ENCODE results near the gene FBXL16. TPM values are rescaled to one million over a fixed set of nuclear protein-coding genes. Genes with fewer than 3 reads are reported as not detected.

FBXL16 gene
- total and polyA plus RNA-seq, 8 donors: 0.60 to 17.7 (median 2.3) TPM

DNA sequence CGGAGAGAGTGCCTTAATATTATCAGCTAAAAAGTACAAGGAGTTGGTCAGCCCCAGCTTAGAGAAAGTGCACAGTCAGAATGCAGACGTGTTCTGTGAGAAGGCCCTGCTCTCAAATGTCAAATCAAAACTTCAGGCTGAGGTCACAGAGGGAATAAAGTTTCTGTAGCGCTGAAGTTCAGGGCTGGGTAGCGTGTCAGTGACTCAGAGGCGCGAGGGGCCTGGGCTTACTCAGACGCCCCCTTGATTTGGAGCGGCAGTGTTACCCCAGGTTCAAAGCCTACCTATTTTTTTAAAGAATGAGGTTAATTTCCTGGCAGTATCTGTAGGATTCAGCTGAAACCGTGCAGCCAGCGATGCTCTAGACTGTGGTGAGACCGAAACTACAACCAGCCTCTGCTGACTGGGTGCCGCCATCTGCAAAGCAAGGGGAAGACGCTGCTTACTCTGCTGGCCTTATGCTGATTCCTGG is 30.4 kb upstream of the FBXL16 start:
- Histone ChIP-seq H3K4me1 (peaks cover 5 to 7% (median 7%) of the 10 kb centered on the region in 3 donors), H3K9me3 (no peaks in the 10 kb centered on the region), H3K27ac (no peak overlapping the region), H3K4me3 (no peak overlapping the region), H3K36me3 (peaks cover 0 to 40% (median 0%) of the 10 kb centered on the region in 3 donors), H3K27me3 (no peaks in the 10 kb centered on the region)
- ATAC-seq (no peak), FAIRE-seq (no peak), DNase-seq (no peak)
- TF ChIP-seq, protein P1, sequence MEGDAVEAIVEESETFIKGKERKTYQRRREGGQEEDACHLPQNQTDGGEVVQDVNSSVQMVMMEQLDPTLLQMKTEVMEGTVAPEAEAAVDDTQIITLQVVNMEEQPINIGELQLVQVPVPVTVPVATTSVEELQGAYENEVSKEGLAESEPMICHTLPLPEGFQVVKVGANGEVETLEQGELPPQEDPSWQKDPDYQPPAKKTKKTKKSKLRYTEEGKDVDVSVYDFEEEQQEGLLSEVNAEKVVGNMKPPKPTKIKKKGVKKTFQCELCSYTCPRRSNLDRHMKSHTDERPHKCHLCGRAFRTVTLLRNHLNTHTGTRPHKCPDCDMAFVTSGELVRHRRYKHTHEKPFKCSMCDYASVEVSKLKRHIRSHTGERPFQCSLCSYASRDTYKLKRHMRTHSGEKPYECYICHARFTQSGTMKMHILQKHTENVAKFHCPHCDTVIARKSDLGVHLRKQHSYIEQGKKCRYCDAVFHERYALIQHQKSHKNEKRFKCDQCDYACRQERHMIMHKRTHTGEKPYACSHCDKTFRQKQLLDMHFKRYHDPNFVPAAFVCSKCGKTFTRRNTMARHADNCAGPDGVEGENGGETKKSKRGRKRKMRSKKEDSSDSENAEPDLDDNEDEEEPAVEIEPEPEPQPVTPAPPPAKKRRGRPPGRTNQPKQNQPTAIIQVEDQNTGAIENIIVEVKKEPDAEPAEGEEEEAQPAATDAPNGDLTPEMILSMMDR (IDR thresholded peaks at IDR 0.05): no peak
- intact Hi-C loops (cut with DNase I): no loop called here
- WGBS, 2 donors: 89 to 91% methylated on average over 13 of the region's 13 CpGs

DNA sequence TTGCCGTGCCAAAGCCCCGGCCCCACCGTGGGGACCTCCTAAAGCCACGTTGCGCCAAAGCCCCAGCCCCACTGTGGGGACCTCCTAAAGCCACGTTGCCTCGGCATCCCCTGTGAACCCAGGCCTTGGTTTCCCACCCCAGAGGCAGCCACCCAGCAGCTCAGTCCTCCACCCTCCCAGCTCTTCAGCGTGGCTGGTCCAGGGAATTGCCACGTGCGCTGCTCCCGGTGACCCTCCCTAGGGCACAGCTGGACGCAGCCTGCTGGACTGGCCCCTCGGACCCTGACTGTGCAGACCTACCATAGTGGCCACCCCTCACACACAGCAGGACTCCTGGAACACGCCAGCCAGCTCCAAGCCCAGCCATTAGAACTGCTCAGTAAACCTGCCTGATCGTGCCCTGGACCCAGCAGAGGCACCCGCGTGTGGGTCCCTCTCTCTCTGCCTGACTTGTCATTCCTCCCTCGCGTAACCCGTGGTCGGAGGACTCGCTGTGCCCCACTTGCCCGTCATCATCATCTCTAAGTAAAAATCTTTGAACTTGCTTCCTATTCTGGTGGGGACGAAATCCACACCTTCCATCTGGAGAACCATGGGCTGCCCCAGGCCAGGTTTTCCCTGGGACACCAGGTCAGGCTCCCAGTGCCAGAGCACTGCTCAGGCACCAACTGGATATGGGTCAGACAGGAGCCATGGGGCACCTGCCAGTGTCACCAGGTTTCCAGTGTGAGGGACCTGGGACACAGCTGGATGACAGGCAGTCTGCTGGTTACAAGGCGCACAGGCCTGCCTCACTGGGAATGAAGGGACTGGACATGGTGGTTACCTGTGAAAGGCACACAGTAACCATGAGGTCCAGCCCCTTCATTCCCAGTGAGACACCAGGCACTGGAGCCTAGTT is 29.6 kb upstream of the FBXL16 start:
- intact Hi-C loops (cut with DNase I): no loop called here
- H3K4me3 ChIP-seq: no peak overlapping the region
- peak in 1 of 6 donors; percentile 67 for DNase-seq
- H3K27me3 ChIP-seq: no peaks in the 10 kb centered on the region
- WGBS, 2 donors: 93 to 95% methylated on average over 25 of the region's 25 CpGs
- H3K27ac ChIP-seq: no peak overlapping the region
- peaks cover 5 to 7% (median 7%) of the 10 kb centered on the region in 3 donors for H3K4me1 ChIP-seq
- no peak for FAIRE-seq
- peaks cover 0 to 40% (median 0%) of the 10 kb centered on the region in 3 donors for H3K36me3 ChIP-seq
- TF ChIP-seq, protein P1 (IDR thresholded peaks at IDR 0.05): no peak
- H3K9me3 ChIP-seq: no peaks in the 10 kb centered on the region
- no peak for ATAC-seq

DNA sequence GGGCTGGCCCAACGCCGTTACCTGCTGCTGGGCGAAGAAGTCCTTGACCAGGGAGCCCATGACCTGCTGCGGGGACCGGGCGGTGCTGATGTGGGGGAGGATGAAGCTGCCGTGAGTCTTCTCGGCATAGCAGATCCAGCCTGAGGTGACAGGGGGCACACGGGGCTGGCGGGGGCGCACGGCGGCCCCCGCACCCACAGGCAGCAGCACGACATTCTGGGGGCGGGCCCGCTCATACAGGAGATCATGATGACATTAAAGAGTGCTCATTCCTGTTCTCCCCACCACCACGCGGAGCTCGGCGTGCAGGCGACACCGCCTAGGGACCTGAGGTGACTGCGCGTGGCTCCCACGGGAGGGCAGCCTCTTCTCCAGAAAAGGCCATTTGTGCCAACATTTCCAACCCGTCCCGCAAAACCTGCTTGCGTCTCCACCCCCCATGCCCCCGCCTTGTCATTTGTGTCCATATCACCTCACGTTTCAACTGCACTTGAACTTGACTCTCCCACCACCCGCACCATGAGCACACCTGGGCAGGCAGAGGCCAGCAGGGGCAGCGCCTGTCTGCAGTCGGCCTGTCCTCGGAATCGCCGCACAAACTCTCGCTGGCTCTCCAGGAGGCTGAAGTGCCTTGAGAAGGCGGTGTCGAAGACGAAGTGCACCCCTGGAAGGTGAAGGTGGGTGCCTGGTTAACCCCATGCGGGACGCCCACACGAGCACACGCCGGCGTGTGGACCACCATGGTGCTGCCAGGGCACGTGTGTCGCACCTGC is 28.8 kb upstream of the FBXL16 start:
- DNase-seq (peak in 2 of 6 donors; percentile 14 to 67), ATAC-seq (no peak), FAIRE-seq (no peak)
- intact Hi-C loops (cut with DNase I): no loop called here
- H3K27me3 ChIP-seq: no peaks in the 10 kb centered on the region
- H3K4me1 ChIP-seq: no peaks in the 10 kb centered on the region
- 90 to 94% methylated on average over 46 to 49 of the region's 49 CpGs for WGBS, 2 donors
- H3K27ac ChIP-seq: no peak overlapping the region
- TF ChIP-seq, protein P1 (IDR thresholded peaks at IDR 0.05): no peak
- H3K36me3 ChIP-seq: peaks cover 0 to 40% (median 0%) of the 10 kb centered on the region in 3 donors
- H3K9me3 ChIP-seq: no peaks in the 10 kb centered on the region
- H3K4me3 ChIP-seq: no peak overlapping the region

DNA sequence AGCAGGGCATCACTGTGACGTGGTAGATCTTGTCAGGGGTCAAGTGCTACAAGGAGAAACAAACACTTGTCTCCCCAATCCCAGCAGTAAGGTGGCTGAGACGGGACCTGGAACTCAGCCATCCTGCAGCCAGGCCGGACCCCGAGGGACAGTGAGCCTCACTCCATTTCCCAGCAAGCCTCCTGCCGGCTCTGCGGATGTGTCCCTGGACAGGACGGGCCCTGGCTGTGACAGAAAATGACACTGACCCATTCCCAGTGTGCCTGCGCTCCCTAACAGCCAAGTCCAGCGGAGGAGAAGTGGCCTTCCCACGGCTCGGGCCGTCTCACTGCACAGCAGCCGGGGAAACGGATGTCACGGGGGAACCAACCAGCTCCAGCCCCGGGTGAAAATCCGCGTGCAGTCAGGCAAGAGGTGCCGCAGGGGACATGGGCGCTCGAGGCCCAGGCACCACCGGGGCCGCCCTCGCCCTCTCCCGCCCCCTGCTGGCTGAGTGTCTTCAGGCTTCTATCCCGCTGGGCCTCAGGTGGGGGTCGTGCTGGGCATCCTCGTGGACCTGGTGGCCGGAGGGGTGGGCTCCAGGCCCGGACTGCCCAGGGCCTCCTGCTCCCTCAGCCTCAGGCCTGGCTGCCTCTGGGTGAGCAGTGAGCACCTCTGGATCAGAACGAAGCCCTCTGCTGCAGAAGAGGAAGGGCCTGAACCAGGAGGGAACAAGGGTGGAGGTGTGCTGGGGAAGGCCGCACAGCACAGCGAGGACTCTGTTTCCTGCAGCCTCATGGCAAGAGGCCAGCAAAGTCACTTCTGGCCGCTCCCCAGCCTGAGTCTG is 28.0 kb upstream of the FBXL16 start:
- ATAC-seq (no peak), DNase-seq (peak in 5 of 6 donors; percentile 12 to 71 (median 40))

More for the DNA sequence above, 28.0 kb upstream of the FBXL16 start:
- H3K27me3 ChIP-seq: no peaks in the 10 kb centered on the region
- peaks cover 0 to 40% (median 0%) of the 10 kb centered on the region in 3 donors for H3K36me3 ChIP-seq
- H3K4me1 ChIP-seq: peaks cover 0 to under 1% (median under 1%) of the 10 kb centered on the region in 3 donors
- no peaks in the 10 kb centered on the region for H3K9me3 ChIP-seq
- TF ChIP-seq, protein P1 (IDR thresholded peaks at IDR 0.05): no peak
- no peak overlapping the region for H3K27ac ChIP-seq
- no peak for FAIRE-seq
- intact Hi-C loops (cut with DNase I): no loop called here
- no peak overlapping the region for H3K4me3 ChIP-seq
- 88 to 90% methylated on average over 33 to 34 of the region's 34 CpGs for WGBS, 2 donors
